Measurements from ENCODE around the gene C1QA.

GRCh38 chr1:22645931-22646330 lies 9.5 kb downstream of the C1QA start:
- no peak for TF ChIP-seq CTCF (IDR thresholded peaks at IDR 0.05)
- TF ChIP-seq POLR2A (IDR thresholded peaks at IDR 0.05) = no peak
